Left colon (tissue), 2 donors: ENCODE results near the gene PLEKHJ1. TPM values are rescaled to one million over a fixed set of nuclear protein-coding genes. Genes with fewer than 3 reads are reported as not detected.

Source experiments
- ATAC-seq: fragments of 200-7000 bp; cut with Tn5 transposase; one replicate; pipeline ENCODE4 v1.9.1; 2020; ENCODE audit warnings: mild to moderate bottlenecking, moderate library complexity
- DNase-seq, 2 donors: peaks; one replicate each; pipeline ENCODE4 v3.0.0-alpha.2; 2020
- intact Hi-C, 2 donors: fragments of 100-400 bp; cut with DNase I in 1 of 2; cut with micrococcal nuclease in 1 of 2; formaldehyde crosslinking; loops; one replicate each; pipeline versions ENCODE4 v1.11.2 to v1.14.0; 2022; cut with DNase I, micrococcal nuclease
- total RNA-seq, 2 donors: library from RNA; stranded (reverse); fragmentation: NEBNext Ultra II Directional; extraction: Animal tissue kit (Norgen Biotek cat#: 25700); gene quantifications; one replicate each; pipeline ENCODE4 v1.2.1, GENCODE V29; 2021
- donor health status: DM: no; HTN: no; CAD: no.
- donor health status: DM: yes; HTN: yes; CAD: no.

The PLEKHJ1 gene
- total RNA-seq, 2 donors from 2014 or later = 198 to 213 TPM

GRCh38 chr19:2242816-2243215, 6.7 kb upstream of the PLEKHJ1 start:
- ATAC-seq (no peak), DNase-seq (no peak)
- intact Hi-C loops = loop anchor here in 1 of 2 donors (10.0 kb wide), 1 partner anchor 82 kb away; the partner anchor contains the start of genes LSM7 and SPPL2B

DNA sequence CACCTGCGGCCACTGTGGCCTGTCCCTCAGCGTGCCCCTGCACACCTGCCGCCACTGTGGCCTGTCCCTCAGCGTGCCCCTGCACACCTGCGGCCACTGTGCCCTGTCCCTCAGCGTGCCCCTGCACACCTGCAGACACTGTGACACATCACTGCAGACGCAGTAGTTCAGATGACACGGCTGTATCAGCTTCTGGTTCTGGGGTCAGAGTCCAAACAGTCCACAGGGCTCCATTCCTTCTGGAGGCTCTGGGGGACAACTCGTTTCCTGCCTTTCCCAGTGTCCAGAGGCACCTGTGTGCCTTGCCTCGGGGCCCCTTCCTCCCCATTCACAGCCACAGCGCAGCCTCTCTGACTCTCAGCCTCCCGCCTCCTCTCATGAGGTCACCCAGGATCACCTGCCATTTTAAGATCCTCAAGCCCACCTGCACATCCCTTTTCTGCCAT, 6.0 kb upstream of the PLEKHJ1 start:
- intact Hi-C loops = loop anchor here in 1 of 2 donors (10.0 kb wide), 1 partner anchor 83 kb away; the partner anchor contains the start of genes LSM7 and SPPL2B
- no peak for DNase-seq

GRCh38 chr19:2240881-2241760, 5.0 kb upstream of the PLEKHJ1 start:
- DNase-seq = no peak
- peak; percentile 6 for ATAC-seq
- intact Hi-C loops = loop anchor here in 1 of 2 donors (10.0 kb wide), 1 partner anchor 84 kb away; the partner anchor contains the start of genes LSM7 and SPPL2B

More for the DNA sequence above, 6.0 kb upstream of the PLEKHJ1 start:
- ATAC-seq = peak; percentile 75

- intact Hi-C loops = loop anchor here in 1 of 2 donors (10.0 kb wide), 2 partner anchors 85 kb away; partner anchors contain the start of genes AP3D1, LSM7 and SPPL2B
- ATAC-seq (no peak), DNase-seq (no peak)
Observed at GRCh38 chr19:2239771-2240770, 3.9 kb upstream of the PLEKHJ1 start.

DNA sequence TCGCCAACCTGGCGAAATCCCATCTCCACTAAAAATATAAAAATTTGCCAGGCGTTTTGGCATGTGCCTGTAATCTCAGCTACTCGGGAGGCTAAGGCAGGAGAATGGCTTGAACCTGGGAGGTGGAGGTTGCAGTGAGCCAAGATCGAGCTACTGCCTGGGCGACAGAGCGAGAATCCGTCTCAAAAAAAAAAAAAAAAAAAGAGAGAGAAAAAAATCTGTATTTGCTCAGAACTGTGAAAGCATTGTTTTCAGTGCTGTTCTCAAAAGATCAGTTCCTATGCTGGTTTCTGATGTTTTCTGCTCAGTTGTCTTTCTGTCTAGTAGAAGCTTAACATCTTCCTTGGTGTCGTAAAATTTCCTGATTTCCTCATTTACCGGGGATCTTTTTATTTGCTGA, 3.0 kb upstream of the PLEKHJ1 start:
- no peak for DNase-seq
- intact Hi-C loops = loop anchor here in 1 of 2 donors (10.0 kb wide), 1 partner anchor 84 kb away; the partner anchor contains the start of gene AP3D1
- no peak for ATAC-seq

DNA sequence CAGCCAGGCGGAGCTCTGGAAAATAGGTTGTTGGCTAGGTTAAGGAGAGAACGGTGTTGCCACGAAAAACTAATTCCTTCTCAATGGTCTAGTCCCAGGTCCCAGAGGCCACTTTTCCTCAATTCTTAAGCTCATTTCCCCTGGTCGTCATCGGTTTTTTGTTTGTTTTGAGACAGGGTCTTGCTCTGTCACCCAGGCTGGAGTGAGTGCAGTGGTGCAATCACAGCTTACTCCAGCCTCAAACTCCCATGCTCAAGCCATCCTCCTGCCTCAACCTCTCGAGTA, 1.7 kb upstream of the PLEKHJ1 start:
- ATAC-seq = no peak
- intact Hi-C loops = loop anchor here in 1 of 2 donors (10.0 kb wide), 1 partner anchor 83 kb away; the partner anchor contains the start of gene AP3D1
- no peak for DNase-seq

GRCh38 chr19:2237051-2237868, 1.1 kb upstream of the PLEKHJ1 start:
- intact Hi-C loops = loop anchor here in 1 of 2 donors (10.0 kb wide), 1 partner anchor 82 kb away; the partner anchor contains the start of gene AP3D1
- ATAC-seq (no peak), DNase-seq (no peak)

DNA sequence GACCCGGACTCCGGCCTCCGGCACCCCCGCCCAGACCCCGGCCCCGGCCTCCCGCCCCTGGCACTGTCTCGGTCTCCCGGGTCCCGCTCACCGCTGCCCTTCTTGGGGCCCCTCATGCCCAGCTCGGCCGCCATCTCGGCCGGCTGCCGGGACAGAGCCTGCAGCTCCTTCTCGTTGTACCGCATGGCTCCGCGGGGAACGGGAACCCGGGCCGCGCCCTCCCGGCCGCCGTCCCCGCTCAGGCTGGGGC, 140 bp downstream of the PLEKHJ1 start:
- no peak for ATAC-seq
- intact Hi-C loops = loop anchor here in 1 of 2 donors (10.0 kb wide), 1 partner anchor 81 kb away; the partner anchor contains the start of gene AP3D1

DNA sequence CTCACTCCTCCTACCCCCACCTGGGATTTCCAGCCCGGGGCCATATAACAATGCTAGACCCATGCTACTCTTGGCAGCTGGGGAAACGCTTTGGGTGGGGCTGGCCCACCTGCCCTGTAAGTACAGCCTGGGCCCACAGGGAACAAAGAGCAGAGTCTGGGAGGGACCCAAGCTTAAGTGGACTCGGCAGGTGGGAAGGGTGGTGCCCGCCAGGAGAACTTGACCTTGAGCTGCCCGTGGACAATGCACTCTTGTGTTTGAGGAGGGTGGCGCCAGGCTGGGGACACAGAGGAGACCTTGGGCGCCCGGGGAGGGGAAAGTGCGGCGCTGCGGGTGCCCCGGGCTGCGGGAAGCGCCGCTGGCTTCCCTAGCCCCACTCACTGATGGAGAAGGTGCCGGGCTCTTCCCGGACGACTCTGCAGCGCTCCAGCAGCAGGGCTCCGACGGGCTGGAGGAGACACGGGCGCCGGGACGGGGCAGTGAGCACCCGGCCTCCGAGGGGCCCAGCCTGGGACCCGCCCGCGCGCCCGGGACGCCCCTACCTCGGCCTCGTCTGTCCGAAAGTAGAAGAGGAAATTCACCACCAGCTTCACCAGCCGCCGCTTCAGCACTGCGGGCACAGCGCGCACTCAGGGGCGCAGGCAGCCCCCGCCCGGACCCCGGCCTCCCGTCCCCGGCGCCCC, 607 bp downstream of the PLEKHJ1 start:
- ATAC-seq (peak; percentile 65), DNase-seq (peak; percentile 85 to 88)
- intact Hi-C loops = loop anchor here in 1 of 2 donors (10.0 kb wide), 1 partner anchor 81 kb away; the partner anchor contains the start of gene AP3D1

More for the DNA sequence above, 140 bp downstream of the PLEKHJ1 start:
- no peak for DNase-seq

GRCh38 chr19:2234996-2235380, 1.1 kb downstream of the PLEKHJ1 start:
- intact Hi-C loops = loop anchor here in 1 of 2 donors (10.0 kb wide), 1 partner anchor 80 kb away; the partner anchor contains the start of gene AP3D1
- DNase-seq (no peak), ATAC-seq (peak; percentile 11)

DNA sequence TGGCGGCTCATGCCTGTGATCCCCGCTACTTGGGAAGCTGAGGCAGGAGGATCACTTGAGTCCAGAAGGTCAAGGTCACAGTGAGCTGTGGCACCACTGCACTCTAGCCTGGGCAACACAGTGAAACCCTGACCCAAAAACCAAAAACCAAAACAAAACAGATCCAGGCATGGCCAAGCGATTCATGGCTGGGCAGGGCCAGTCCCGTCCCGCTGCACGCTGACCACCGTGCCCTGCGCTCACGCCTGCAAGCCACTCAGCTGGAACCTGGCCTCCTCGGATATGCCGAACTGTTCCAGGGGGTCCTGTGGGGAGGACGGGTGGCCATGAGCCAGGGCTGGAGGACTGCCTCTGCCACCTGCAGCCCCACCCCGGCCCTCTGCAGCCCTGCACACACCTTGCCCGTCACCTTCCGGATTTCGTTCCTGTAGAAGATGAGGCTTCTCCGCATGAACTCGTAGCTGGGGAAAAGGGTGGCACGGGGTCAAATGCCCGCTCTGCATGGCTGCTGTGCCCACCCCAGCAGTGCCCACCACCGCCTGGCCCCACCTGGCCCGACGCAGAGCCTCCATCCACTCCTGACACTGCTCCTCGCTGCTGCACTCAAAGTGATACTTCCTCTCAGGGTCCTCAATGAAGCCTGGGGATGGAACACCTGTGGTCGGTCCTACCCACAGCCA, 2.4 kb downstream of the PLEKHJ1 start:
- no peak for DNase-seq
- ATAC-seq = no peak
- intact Hi-C loops = loop anchor here in 1 of 2 donors (10.0 kb wide), 1 partner anchor 79 kb away; the partner anchor contains the start of gene AP3D1

DNA sequence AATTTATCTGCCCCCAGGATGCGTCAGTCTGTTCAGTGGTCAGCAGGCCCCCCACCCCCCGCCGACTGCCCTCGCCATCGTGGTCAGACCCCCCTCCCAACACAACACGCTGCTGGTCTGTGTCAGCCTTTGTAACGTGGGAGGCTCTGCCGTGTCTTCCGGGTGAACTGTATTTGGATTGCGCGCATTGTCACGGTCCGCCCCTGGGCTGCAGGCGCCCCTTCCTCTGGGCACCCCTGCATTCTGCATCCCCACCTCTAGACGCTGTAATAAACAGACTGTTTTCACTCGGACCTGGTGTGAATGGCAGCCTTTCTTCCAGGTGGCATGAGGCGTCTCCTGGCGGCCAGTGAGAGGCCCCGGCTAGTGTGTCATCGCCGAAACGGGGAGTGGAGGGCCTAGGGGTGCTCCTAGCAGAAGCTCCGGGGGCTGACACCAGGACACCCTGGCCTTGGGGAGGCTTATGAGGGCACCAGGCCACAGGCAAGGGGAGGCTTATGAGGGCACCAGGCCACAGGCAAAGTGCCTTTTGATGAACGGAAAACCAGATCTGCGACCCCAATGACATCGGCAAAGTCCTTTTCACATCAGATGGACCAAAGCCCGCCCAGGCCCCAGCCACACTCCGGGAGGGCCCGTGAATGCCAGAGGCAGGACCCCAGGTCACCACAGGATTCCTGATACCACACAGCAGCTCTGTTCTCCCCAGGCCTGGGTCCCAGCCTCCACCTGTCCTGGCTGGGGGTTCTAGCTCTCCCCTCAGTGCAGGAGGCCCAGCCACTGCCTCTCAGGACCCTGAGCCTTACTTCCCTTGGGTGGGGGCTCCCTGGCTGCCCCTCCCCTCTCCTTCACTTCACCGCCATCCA, 3.6 kb downstream of the PLEKHJ1 start:
- DNase-seq (no peak), ATAC-seq (no peak)
- intact Hi-C loops = loop anchor here in 1 of 2 donors (10.0 kb wide), 1 partner anchor 78 kb away; the partner anchor contains the start of gene AP3D1

GRCh38 chr19:2231621-2232221, 4.4 kb downstream of the PLEKHJ1 start:
- intact Hi-C loops = loop anchor here in 1 of 2 donors (10.0 kb wide), 1 partner anchor 77 kb away; the partner anchor contains the start of gene AP3D1
- no peak for DNase-seq
- ATAC-seq = no peak

GRCh38 chr19:2230807-2231533, 5.2 kb downstream of the PLEKHJ1 start:
- intact Hi-C loops = loop anchor here in 1 of 2 donors (10.0 kb wide), 1 partner anchor 76 kb away; the partner anchor contains the start of gene AP3D1
- ATAC-seq = peak; percentile 1
- DNase-seq = no peak
